ENCODE results near the gene P2RY13. TPM values are rescaled to one million over a fixed set of nuclear protein-coding genes. Genes with fewer than 3 reads are reported as not detected.

P2RY13 gene
- total and polyA plus RNA-seq, 2 donors from 2014 or later, result 0.71 to 2.5 TPM

GRCh38 chr3:151315846-151316245 lies 13.5 kb downstream of the P2RY13 start:
- H3K4me3 ChIP-seq (ENCODE audit: low read length in 3 of 3), result no peak overlapping the region
- no peak for TF ChIP-seq CTCF (IDR thresholded peaks at IDR 0.05; ENCODE audit: borderline replicate concordance, extremely low read depth, insufficient read depth)
- intact Hi-C loops (cut with DNase I), result no loop called here
- H3K27ac ChIP-seq (ENCODE audit: low read depth in 2 of 2, low read length in 2 of 2), result no peak overlapping the region
- H3K9ac ChIP-seq (ENCODE audit: low read length in 3 of 3), result no peak overlapping the region
- H3K27me3 ChIP-seq (ENCODE audit: control insufficient read depth, insufficient read depth, low read length), result no peaks in the 10 kb centered on the region
- H3K4me1 ChIP-seq (ENCODE audit: control insufficient read depth in 2 of 3, insufficient read depth in 2 of 3, low read depth in 1 of 3, low read length in 3 of 3), result no peaks in the 10 kb centered on the region
- no peak for FAIRE-seq
- no peaks in the 10 kb centered on the region for H3K9me3 ChIP-seq (ENCODE audit: control insufficient read depth in 2 of 3, insufficient read depth in 1 of 3, low read length in 3 of 3)
- no peak for DNase-seq
- H3K36me3 ChIP-seq (ENCODE audit: control insufficient read depth in 2 of 3, insufficient read depth in 3 of 3, low read length in 3 of 3), result no peaks in the 10 kb centered on the region

GRCh38 chr3:151315136-151315535 lies 14.2 kb downstream of the P2RY13 start:
- no peak for TF ChIP-seq CTCF (IDR thresholded peaks at IDR 0.05; ENCODE audit: borderline replicate concordance, extremely low read depth, insufficient read depth)
- H3K9ac ChIP-seq (ENCODE audit: low read length in 3 of 3), result no peak overlapping the region
- no peak overlapping the region for H3K4me3 ChIP-seq (ENCODE audit: low read length in 3 of 3)
- H3K27ac ChIP-seq (ENCODE audit: low read depth in 2 of 2, low read length in 2 of 2), result no peak overlapping the region
- H3K36me3 ChIP-seq (ENCODE audit: control insufficient read depth in 2 of 3, insufficient read depth in 3 of 3, low read length in 3 of 3), result no peaks in the 10 kb centered on the region
- FAIRE-seq (no peak), DNase-seq (no peak)
- no peaks in the 10 kb centered on the region for H3K9me3 ChIP-seq (ENCODE audit: control insufficient read depth in 2 of 3, insufficient read depth in 1 of 3, low read length in 3 of 3)
- no peaks in the 10 kb centered on the region for H3K4me1 ChIP-seq (ENCODE audit: control insufficient read depth in 2 of 3, insufficient read depth in 2 of 3, low read depth in 1 of 3, low read length in 3 of 3)
- intact Hi-C loops (cut with DNase I), result no loop called here
- no peaks in the 10 kb centered on the region for H3K27me3 ChIP-seq (ENCODE audit: control insufficient read depth, insufficient read depth, low read length)

- FAIRE-seq, result no peak
These were observed 14.8 kb downstream of the P2RY13 start for GRCh38 chr3:151314593-151314992.

More at GRCh38 chr3:151314593-151314992, 14.8 kb downstream of the P2RY13 start:
- Histone ChIP-seq H3K9me3 (ENCODE audit: control insufficient read depth in 2 of 3, insufficient read depth in 1 of 3, low read length in 3 of 3) (no peaks in the 10 kb centered on the region), H3K27me3 (ENCODE audit: control insufficient read depth, insufficient read depth, low read length) (no peaks in the 10 kb centered on the region), H3K4me3 (ENCODE audit: low read length in 3 of 3) (no peak overlapping the region), H3K27ac (ENCODE audit: low read depth in 2 of 2, low read length in 2 of 2) (no peak overlapping the region), H3K9ac (ENCODE audit: low read length in 3 of 3) (no peak overlapping the region), H3K4me1 (ENCODE audit: control insufficient read depth in 2 of 3, insufficient read depth in 2 of 3, low read depth in 1 of 3, low read length in 3 of 3) (no peaks in the 10 kb centered on the region), H3K36me3 (ENCODE audit: control insufficient read depth in 2 of 3, insufficient read depth in 3 of 3, low read length in 3 of 3) (no peaks in the 10 kb centered on the region)
- TF ChIP-seq CTCF (IDR thresholded peaks at IDR 0.05; ENCODE audit: borderline replicate concordance, extremely low read depth, insufficient read depth), result no peak
- DNase-seq, result no peak
- intact Hi-C loops (cut with DNase I), result no loop called here
